DND-41 (cell line): Measurements from ENCODE around the gene PLXNA4.

Experiments used
- EZH2 ChIP-seq: IDR thresholded peaks from 3 replicates; pipeline ENCODE4 v1.6.1; 2012; ENCODE audit warnings: borderline replicate concordance, low read depth, mild to moderate bottlenecking, moderate library complexity, low read length, inconsistent platforms; ENCODE audit not compliant: severe bottlenecking
- TF ChIP-seq, protein P1 (sequence below): IDR thresholded peaks from 2 replicates; pipeline ENCODE4 v1.5.1; 2012; ENCODE audit warnings: borderline replicate concordance, low read length, moderate library complexity, mild to moderate bottlenecking; ENCODE audit not compliant: poor library complexity, severe bottlenecking; ENCODE audit errors: extremely low read depth

DNA sequence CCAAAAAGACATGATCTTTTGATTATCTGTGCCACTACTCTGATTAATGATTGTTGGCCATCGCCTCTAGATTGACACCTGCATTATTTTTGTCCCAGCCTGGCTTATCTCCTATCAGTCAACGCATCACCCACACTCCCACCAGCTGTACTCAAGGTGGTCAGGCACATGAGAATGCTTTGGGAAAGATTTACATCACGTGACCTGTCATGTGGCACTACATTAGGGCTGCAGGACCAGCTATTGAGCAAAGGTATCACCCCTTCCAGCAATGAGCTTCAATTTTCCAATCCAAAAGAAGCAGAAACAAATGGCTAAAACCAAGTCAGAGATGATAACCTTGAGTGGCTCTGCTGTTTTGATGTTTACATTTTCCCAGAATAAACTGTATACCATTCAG, 204.3 kb downstream of the PLXNA4 start:
- TF ChIP-seq, protein P1, sequence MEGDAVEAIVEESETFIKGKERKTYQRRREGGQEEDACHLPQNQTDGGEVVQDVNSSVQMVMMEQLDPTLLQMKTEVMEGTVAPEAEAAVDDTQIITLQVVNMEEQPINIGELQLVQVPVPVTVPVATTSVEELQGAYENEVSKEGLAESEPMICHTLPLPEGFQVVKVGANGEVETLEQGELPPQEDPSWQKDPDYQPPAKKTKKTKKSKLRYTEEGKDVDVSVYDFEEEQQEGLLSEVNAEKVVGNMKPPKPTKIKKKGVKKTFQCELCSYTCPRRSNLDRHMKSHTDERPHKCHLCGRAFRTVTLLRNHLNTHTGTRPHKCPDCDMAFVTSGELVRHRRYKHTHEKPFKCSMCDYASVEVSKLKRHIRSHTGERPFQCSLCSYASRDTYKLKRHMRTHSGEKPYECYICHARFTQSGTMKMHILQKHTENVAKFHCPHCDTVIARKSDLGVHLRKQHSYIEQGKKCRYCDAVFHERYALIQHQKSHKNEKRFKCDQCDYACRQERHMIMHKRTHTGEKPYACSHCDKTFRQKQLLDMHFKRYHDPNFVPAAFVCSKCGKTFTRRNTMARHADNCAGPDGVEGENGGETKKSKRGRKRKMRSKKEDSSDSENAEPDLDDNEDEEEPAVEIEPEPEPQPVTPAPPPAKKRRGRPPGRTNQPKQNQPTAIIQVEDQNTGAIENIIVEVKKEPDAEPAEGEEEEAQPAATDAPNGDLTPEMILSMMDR = no peak
- TF ChIP-seq EZH2 = no peak
